ENCODE results near the gene HOXA3. TPM values are rescaled to one million over a fixed set of nuclear protein-coding genes. Genes with fewer than 3 reads are reported as not detected.

The HOXA3 gene
- total and polyA plus RNA-seq, 10 of the 15 experiments (the other 5 are each of a cell fraction or from before 2014, with no cell fraction given), result 0.05 TPM; not detected in 9

DNA sequence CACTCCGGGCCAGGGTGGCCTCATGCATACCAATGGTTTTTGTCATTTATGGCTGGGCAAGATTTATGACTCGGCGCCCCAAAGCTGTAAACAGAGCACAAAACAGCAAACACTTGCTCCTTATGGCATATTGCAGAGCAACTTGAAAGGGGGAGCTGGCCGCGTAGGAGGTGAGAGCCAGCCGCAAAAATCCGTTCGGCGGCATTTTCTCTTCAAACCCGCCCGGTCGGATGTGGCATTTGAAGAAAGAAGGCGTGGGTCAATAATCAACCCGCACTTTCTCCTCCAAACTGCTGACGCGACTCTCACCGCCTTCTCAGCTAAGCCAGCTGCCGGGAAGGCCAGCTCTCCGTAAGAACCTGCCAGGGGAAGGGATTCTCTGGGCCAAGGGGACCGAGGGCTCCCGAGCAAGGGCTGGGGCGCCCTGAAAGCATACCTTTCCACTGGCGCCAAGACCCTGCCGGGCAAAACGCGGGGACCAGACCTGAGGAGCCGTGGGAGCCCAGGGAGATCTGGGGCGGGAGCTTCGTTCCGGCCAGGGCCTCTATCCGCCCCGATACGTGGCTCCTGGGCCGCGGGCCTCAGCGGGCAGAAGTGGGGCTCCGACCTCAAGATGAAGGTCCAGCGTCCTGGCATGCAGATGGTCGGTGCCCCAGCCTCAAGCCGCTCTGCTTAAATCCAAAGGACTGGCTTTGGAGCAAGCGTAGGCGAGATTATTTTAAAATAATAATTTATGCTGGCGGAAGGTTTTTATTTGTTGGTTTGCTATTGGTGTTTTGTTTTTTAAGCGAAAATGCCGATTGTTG, 37.0 kb downstream of the HOXA3 start:
- ATAC-seq (no peak), DNase-seq (ENCODE audit: low read depth, low spot score) (no peak), FAIRE-seq (no peak)
- Histone ChIP-seq H3K27me3 (replicated peaks in 1 of 2; ENCODE audit: control insufficient read depth in 2 of 2, insufficient read depth in 2 of 2, low read length in 1 of 2) (no peaks in the 10 kb centered on the region), H3K79me2 (ENCODE audit: control insufficient read depth, insufficient read depth, low read length) (no peaks in the 10 kb centered on the region), H3K36me3 (ENCODE audit: control insufficient read depth in 2 of 2, insufficient read depth in 2 of 2, low read length in 1 of 2) (no peaks in the 10 kb centered on the region), H3K4me2 (ENCODE audit: control insufficient read depth, insufficient read depth) (no peak overlapping the region), H3K27ac (ENCODE audit: control insufficient read depth, insufficient read depth) (no peak overlapping the region), H3K9ac (ENCODE audit: control insufficient read depth, insufficient read depth, low read length) (no peak overlapping the region), H3K4me1 (ENCODE audit: control insufficient read depth, insufficient read depth, low read length) (no peaks in the 10 kb centered on the region), H3K4me3 (no peak overlapping the region), H3K9me3 (replicated peaks; ENCODE audit: control insufficient read depth, insufficient read depth, low read length) (no peaks in the 10 kb centered on the region), H2AFZ (ENCODE audit: control insufficient read depth, low read depth, low read length) (no peak overlapping the region), H4K20me1 (ENCODE audit: control insufficient read depth, insufficient read depth) (no peaks in the 10 kb centered on the region; the same call in 1 of the 2 replicates)
- in situ Hi-C loops (cut with MboI), result no loop called here
- SMC1A ChIA-PET (ENCODE audit: uncharacterized antibody, unreplicated experiment), result no interaction called here
- 76% methylated on average over 45 of the region's 45 CpGs for WGBS (ENCODE audit: insufficient coverage, insufficient replicate concordance, low lambda C conversion rate, missing lambda C conversion rate)
- POLR2A ChIA-PET, result no interaction called here
- RAD21 ChIA-PET (ENCODE audit: unreplicated experiment), result interaction anchor here (1.4 kb wide), 1 partner anchor 261 kb away, joined by 3 read pairs; no protein-coding TSS in a partner anchor
- no TSS peak for BruUV-seq (replicated peaks)
- CTCF ChIA-PET, result no interaction called here
- intact Hi-C loops (cut with micrococcal nuclease; ENCODE audit: unreplicated experiment), result no loop called here
- TF ChIP-seq TARDBP (IDR thresholded peaks at IDR 0.05; ENCODE audit: borderline replicate concordance) (no peak), RFX5 (IDR thresholded peaks at IDR 0.05; ENCODE audit: low read depth, low read length) (no peak), PAX5 (IDR thresholded peaks at IDR 0.05; ENCODE audit: borderline replicate concordance, low read depth, low read length) (no peak), PKNOX1 (IDR thresholded peaks at IDR 0.05) (no peak), EGR1 (IDR thresholded peaks at IDR 0.05; ENCODE audit: borderline replicate concordance in 1 of 2, low read depth in 2 of 2, low read length in 2 of 2) (no peak), ZNF217 (IDR thresholded peaks at IDR 0.05) (no peak), NBN (IDR thresholded peaks at IDR 0.05) (no peak), JUNB (IDR thresholded peaks at IDR 0.05) (no peak), REST (IDR thresholded peaks at IDR 0.05; ENCODE audit: low read depth, low read length) (no peak), ZSCAN29 (IDR thresholded peaks at IDR 0.05) (no peak)
- TF ChIP-seq, protein P1, sequence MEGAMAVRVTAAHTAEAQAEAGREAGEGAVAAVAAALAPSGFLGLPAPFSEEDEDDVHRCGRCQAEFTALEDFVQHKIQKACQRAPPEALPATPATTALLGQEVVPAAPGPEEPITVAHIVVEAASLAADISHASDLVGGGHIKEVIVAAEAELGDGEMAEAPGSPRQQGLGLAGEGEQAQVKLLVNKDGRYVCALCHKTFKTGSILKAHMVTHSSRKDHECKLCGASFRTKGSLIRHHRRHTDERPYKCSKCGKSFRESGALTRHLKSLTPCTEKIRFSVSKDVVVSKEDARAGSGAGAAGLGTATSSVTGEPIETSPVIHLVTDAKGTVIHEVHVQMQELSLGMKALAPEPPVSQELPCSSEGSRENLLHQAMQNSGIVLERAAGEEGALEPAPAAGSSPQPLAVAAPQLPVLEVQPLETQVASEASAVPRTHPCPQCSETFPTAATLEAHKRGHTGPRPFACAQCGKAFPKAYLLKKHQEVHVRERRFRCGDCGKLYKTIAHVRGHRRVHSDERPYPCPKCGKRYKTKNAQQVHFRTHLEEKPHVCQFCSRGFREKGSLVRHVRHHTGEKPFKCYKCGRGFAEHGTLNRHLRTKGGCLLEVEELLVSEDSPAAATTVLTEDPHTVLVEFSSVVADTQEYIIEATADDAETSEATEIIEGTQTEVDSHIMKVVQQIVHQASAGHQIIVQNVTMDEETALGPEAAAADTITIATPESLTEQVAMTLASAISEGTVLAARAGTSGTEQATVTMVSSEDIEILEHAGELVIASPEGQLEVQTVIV (IDR thresholded peaks at IDR 0.05; ENCODE audit: borderline replicate concordance, partially characterized antibody), result no peak
- TF ChIP-seq, protein P2, sequence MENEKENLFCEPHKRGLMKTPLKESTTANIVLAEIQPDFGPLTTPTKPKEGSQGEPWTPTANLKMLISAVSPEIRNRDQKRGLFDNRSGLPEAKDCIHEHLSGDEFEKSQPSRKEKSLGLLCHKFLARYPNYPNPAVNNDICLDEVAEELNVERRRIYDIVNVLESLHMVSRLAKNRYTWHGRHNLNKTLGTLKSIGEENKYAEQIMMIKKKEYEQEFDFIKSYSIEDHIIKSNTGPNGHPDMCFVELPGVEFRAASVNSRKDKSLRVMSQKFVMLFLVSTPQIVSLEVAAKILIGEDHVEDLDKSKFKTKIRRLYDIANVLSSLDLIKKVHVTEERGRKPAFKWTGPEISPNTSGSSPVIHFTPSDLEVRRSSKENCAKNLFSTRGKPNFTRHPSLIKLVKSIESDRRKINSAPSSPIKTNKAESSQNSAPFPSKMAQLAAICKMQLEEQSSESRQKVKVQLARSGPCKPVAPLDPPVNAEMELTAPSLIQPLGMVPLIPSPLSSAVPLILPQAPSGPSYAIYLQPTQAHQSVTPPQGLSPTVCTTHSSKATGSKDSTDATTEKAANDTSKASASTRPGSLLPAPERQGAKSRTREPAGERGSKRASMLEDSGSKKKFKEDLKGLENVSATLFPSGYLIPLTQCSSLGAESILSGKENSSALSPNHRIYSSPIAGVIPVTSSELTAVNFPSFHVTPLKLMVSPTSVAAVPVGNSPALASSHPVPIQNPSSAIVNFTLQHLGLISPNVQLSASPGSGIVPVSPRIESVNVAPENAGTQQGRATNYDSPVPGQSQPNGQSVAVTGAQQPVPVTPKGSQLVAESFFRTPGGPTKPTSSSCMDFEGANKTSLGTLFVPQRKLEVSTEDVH (IDR thresholded peaks at IDR 0.05; ENCODE audit: low read depth, partially characterized antibody), result no peak

Data from GM12878 (cell line).